Activated T-cell treated with anti-CD3 and anti-CD28 coated beads, Interleukin-2, amount 50 U/mL, for 4 hours (primary cell): ENCODE data around the gene VTA1. TPM values are rescaled to one million over a fixed set of nuclear protein-coding genes. Genes with fewer than 3 reads are reported as not detected.

Experiments used
- ATAC-seq, 2 donors: fragments of 200-7000 bp; cut with Tn5 transposase; one replicate each; pipeline ENCODE4 v1.10.0; 2021
- DNase-seq: peaks from one replicate; pipeline ENCODE4 v3.0.0-alpha.2; 2020
- H3K27me3 Mint-ChIP-seq: one replicate; pipeline ENCODE4 v1.8.0; 2021; ENCODE audit warnings: low read depth, mixed read lengths
- H3K36me3 Mint-ChIP-seq: one replicate; pipeline ENCODE4 v1.8.0; 2022; ENCODE audit warnings: mixed read lengths; ENCODE audit not compliant: insufficient read depth
- H3K4me1 Mint-ChIP-seq: one replicate; pipeline ENCODE4 v1.8.0; 2021; ENCODE audit warnings: low read depth, mixed read lengths
- H3K4me3 Mint-ChIP-seq: one replicate; pipeline ENCODE4 v1.8.0; 2021; ENCODE audit warnings: mild to moderate bottlenecking, moderate library complexity, mixed read lengths
- H3K9me3 Mint-ChIP-seq: one replicate; pipeline ENCODE4 v1.8.0; 2021; ENCODE audit warnings: mixed read lengths
- total RNA-seq, 3 donors: library from RNA; stranded (reverse); gene quantifications; one replicate each; pipeline ENCODE4 v1.2.1, GENCODE V29; 2021

Gene VTA1
- total RNA-seq, 3 donors from 2014 or later: 63.3 to 69.7 (median 63.3) TPM

DNA sequence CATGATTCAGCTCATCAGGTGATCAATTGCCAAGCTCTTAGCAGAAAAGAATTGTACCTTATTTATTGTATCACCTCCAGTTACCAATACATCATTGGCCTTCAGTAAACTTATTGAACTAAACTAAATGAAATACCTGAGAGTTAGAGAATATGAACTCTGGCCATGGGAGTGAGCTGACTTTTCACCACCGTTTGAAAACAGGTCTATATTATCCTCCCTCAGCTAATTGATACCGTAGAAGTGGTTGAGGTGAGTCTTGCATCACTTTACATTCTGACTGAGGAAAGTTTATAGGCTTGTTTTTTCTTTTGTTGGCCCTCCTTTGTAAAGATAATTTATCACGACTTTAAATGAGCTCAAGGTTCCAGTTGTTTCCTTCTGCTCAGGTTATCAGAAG is 102.2 kb downstream of the VTA1 start:
- Mint-ChIP-seq H3K9me3 (no peaks in the 10 kb centered on the region), H3K4me1 (no peaks in the 10 kb centered on the region), H3K4me3 (no peak overlapping the region), H3K27me3 (peaks cover 6% of the 10 kb centered on the region), H3K36me3 (no peaks in the 10 kb centered on the region)
- no peak for ATAC-seq
- no peak for DNase-seq

DNA sequence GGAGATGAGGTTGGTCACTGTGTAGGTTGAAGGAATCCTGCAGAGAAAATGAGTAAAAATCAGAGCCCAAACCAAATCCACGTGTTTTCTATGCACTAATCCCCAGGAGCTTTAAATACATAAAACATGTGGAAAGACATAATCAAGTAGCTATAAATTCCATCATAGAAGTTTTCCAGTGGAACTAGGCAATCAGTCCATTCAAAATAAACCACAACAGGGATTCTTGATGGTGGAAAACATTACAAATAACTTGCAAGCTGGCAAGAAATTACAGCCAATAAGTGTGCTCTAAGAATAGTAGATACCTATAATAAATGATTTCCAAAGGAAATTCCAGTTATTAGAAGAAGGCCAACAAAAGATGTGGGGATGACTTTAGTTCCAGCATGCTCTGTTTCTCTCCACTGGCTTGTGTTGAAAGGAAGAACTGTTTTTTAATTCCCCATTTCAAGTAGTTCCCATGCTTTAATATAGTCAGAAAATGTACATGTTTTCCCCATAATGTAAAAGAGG is 104.9 kb downstream of the VTA1 start:
- peaks cover 4% of the 10 kb centered on the region for H3K4me1 Mint-ChIP-seq
- DNase-seq (no peak), ATAC-seq (no peak)
- no peaks in the 10 kb centered on the region for H3K36me3 Mint-ChIP-seq
- peaks cover 6% of the 10 kb centered on the region for H3K27me3 Mint-ChIP-seq
- H3K4me3 Mint-ChIP-seq: no peak overlapping the region
- no peaks in the 10 kb centered on the region for H3K9me3 Mint-ChIP-seq

DNA sequence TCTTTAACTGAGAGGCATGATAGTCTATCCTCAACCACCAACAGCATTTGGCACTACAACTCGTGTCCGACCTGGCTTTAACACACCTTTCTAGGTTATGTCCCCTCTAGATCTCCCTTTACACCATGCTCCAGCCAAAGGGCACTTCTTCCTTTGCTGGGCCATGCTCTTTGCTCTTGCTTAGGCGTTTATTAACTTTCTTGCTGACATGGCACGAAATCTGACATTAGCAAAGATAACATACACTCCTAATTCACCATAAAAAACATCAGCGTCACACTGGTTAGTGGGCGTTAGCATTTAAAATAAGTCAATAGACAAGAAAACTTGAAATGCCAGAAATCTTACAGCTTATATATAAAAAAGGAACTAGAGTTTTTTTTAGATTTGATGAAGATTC is 107.5 kb downstream of the VTA1 start:
- H3K9me3 Mint-ChIP-seq: no peaks in the 10 kb centered on the region

DNA sequence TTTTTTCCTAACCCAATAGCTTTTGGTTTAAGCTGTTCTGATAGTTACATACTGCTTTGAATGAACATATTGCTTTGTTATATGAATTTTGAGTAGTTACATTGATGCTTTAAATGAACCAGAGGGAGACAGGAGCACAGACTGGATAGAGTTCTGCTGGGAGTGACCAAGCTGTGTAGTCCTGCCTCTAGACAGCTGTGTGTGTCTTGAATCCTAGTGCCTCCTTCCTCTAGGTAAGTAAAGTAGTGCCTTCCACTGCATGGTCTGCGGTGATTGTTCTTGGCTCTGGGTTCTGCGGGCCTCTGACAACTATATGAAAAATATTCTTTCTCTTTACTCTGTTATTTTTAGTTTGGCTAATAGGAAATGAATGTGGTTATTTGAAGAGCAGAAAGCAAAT is 108.7 kb downstream of the VTA1 start:
- Mint-ChIP-seq H3K27me3 (peaks cover 6% of the 10 kb centered on the region), H3K4me1 (peaks cover 4% of the 10 kb centered on the region), H3K9me3 (no peaks in the 10 kb centered on the region), H3K36me3 (no peaks in the 10 kb centered on the region), H3K4me3 (no peak overlapping the region)
- ATAC-seq (no peak), DNase-seq (no peak)

More for the DNA sequence above, 107.5 kb downstream of the VTA1 start:
- H3K4me3 Mint-ChIP-seq: no peak overlapping the region
- H3K4me1 Mint-ChIP-seq: peaks cover 4% of the 10 kb centered on the region
- DNase-seq: no peak
- ATAC-seq: no peak
- H3K36me3 Mint-ChIP-seq: no peaks in the 10 kb centered on the region
- H3K27me3 Mint-ChIP-seq: peaks cover 6% of the 10 kb centered on the region

DNA sequence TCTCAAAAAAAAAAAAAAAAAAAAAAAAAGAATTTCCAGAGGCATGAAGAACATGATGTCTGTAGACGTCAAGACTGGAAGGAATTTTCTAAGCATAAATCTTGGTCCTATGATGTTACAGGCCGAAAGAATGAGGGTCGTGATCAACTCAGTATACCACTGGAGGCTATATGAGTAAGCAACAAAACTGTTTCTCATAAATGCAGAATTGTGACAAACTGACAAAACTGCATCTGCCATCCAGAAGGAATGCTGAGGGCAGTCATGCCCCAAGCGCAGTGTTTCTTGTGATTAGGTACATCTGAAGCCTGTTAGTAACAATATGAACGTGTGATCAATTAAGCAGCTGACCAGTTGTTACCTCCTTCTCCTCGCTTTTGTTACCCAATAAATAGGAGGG is 111.2 kb downstream of the VTA1 start:
- peaks cover 4% of the 10 kb centered on the region for H3K27me3 Mint-ChIP-seq
- H3K36me3 Mint-ChIP-seq: no peaks in the 10 kb centered on the region
- no peaks in the 10 kb centered on the region for H3K9me3 Mint-ChIP-seq
- H3K4me3 Mint-ChIP-seq: no peak overlapping the region
- peaks cover 4% of the 10 kb centered on the region for H3K4me1 Mint-ChIP-seq
- ATAC-seq (no peak), DNase-seq (no peak)

DNA sequence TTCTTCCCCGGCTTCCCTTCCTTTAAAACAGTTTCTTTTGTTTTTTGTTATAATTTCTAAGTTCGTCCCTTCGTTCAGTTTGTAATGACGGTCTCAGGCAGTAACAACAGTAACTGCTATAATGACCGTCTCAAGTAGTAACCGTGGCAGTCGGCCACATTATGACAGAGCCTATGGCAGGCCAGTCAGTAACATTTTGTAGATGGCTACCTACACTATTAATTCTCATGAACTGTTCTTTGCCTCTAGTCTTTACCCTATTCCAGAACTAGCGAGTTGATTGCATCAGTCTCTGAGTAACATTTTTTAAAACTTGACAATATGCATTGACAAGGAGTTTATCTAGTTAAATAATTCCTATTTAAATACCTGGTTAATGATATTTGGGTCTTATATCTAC is 111.7 kb downstream of the VTA1 start:
- DNase-seq (no peak), ATAC-seq (no peak)
- H3K4me1 Mint-ChIP-seq: peaks cover 4% of the 10 kb centered on the region
- H3K4me3 Mint-ChIP-seq: no peak overlapping the region
- peaks cover 4% of the 10 kb centered on the region for H3K27me3 Mint-ChIP-seq
- no peaks in the 10 kb centered on the region for H3K9me3 Mint-ChIP-seq
- H3K36me3 Mint-ChIP-seq: no peaks in the 10 kb centered on the region

DNA sequence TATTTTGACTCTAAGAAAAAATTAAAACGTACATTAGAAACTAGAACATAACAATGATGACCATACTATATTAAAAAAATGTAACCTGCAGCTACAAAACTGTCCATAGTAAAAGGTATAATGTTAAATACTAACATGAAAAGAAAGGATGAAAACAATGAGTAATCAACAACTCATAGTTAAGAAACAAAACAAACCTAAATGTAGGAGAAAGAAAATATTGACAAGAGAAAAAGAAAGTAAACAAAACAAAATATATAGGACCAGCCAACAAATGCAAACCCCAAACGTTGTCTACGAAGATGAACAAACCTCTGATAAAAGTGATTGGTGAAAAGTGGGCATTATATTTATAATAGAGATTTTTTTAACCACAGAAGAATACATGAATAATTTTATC is 113.7 kb downstream of the VTA1 start:
- H3K4me3 Mint-ChIP-seq: no peak overlapping the region
- H3K9me3 Mint-ChIP-seq: no peaks in the 10 kb centered on the region
- DNase-seq (no peak), ATAC-seq (no peak)
- H3K27me3 Mint-ChIP-seq: no peaks in the 10 kb centered on the region
- H3K36me3 Mint-ChIP-seq: no peaks in the 10 kb centered on the region
- peaks cover 2% of the 10 kb centered on the region for H3K4me1 Mint-ChIP-seq

DNA sequence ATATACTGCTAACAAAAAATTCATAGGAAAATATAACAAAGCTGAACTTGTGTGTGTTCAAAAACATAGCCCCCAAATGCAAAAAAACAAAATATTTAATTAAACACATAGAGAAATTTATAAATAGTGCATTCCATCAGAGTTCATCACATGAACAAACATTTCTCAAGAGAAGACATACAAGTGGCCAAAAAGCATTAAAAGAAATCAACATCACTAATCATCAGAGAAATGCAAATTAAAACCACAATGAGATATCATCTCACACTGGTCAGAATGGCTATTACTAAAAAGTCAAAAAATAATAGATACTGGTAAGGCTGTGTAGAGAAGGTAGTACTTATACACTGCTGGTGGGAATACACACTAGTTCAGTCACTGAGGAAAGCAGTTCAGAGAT is 115.2 kb downstream of the VTA1 start:
- no peaks in the 10 kb centered on the region for H3K9me3 Mint-ChIP-seq
- H3K4me3 Mint-ChIP-seq: no peak overlapping the region
- no peaks in the 10 kb centered on the region for H3K27me3 Mint-ChIP-seq
- H3K36me3 Mint-ChIP-seq: no peaks in the 10 kb centered on the region
- DNase-seq (no peak), ATAC-seq (no peak)
- no peaks in the 10 kb centered on the region for H3K4me1 Mint-ChIP-seq

DNA sequence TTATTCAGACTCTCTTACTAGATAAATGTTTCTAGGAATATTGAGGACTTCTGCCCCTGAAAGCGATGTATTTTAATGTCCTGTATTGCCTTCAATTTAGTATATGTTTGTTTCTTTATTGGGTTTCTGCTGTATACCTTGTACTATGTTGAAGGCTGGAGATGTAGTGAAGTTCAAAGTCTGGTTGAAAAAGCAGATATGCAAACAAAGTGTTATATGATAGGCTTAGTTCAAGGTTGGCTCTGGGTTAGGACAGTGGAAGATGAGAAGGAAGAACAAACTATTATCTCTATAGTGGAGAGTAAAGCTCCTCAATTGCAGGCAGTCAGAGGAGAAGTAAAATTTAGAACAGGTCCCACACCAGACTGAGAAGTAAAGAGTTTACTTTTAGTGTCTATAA is 118.4 kb downstream of the VTA1 start:
- Mint-ChIP-seq H3K36me3 (no peaks in the 10 kb centered on the region), H3K27me3 (no peaks in the 10 kb centered on the region), H3K9me3 (no peaks in the 10 kb centered on the region), H3K4me3 (no peak overlapping the region), H3K4me1 (no peaks in the 10 kb centered on the region)
- no peak for ATAC-seq
- DNase-seq: no peak

DNA sequence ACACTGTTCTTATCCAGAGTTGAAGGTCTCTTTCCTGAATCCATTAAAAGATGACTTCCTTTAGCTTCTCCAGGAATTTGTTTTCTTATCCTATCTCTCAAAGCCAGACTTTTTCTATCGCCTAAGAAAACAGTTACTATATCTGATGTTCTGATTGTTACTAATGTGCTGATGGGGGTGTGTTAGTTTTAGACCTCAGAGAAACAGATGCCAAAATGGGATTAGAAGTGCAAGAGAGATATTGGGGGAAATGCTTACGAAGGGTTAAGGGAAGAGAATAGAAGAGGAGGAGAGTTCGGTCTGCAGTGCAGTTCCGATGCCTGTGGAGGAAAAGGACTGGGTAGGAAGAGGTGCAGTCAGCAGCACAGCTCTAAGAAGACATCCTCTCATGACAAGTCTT is 119.0 kb downstream of the VTA1 start:
- no peak for ATAC-seq
- H3K4me1 Mint-ChIP-seq: no peaks in the 10 kb centered on the region
- no peaks in the 10 kb centered on the region for H3K36me3 Mint-ChIP-seq
- DNase-seq: no peak
- peaks cover 2% of the 10 kb centered on the region for H3K27me3 Mint-ChIP-seq
- no peak overlapping the region for H3K4me3 Mint-ChIP-seq
- no peaks in the 10 kb centered on the region for H3K9me3 Mint-ChIP-seq

DNA sequence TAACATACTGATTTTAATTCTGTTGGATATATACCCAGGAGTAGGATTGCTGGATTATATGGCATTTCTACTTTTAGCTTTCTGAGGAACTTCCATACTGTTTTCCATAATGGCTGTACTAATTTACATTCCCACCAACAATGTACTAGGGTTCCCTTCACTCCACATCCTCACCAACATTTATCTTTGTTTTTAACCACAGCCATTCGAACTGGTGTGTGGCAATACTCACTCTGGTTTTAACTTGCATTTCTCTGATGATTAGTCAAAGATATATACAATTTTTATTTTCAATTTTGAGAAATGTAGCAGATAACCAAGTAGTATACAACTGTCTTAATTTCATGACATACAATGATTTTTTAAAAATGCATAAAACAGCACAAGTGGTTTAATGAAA is 124.4 kb downstream of the VTA1 start:
- Mint-ChIP-seq H3K27me3 (peaks cover 2% of the 10 kb centered on the region), H3K9me3 (no peaks in the 10 kb centered on the region), H3K36me3 (no peaks in the 10 kb centered on the region), H3K4me3 (no peak overlapping the region), H3K4me1 (no peaks in the 10 kb centered on the region)
- ATAC-seq: no peak
- no peak for DNase-seq

Other genes with a start within 250 kb of the VTA1 start
- gene GJE1, start 14.3 kb upstream of the VTA1 start, total RNA-seq: not detected
- gene NMBR, start 141 bp upstream of the VTA1 start, total RNA-seq: not detected
- gene ADGRG6, start 154.7 kb downstream of the VTA1 start, total RNA-seq: under 1 TPM; 0.22 to 0.43 (median 0.37) TPM